Lower lobe of right lung (tissue), 2 donors: ENCODE data around the gene DUSP9. TPM values are rescaled to one million over a fixed set of nuclear protein-coding genes. Genes with fewer than 3 reads are reported as not detected.

Experiments used
- ATAC-seq, 2 donors: fragments of 200-7000 bp; cut with Tn5 transposase; one replicate each; pipeline ENCODE4 v1.9.1; 2020 to 2022; ENCODE audit warnings: mild to moderate bottlenecking in 2 of 2, moderate library complexity in 2 of 2
- DNase-seq: peaks from one replicate; pipeline ENCODE4 v3.0.0-alpha.2; 2020
- H3K27ac ChIP-seq: fragments of 200-600 bp; one replicate; pipeline ENCODE4 v1.8.0; 2022
- H3K27me3 ChIP-seq: fragments of 200-600 bp; one replicate; pipeline ENCODE4 v1.8.0; 2022; ENCODE audit warnings: low read depth
- H3K36me3 ChIP-seq: fragments of 200-600 bp; one replicate; pipeline ENCODE4 v1.8.0; 2022; ENCODE audit warnings: mild to moderate bottlenecking
- H3K4me1 ChIP-seq: fragments of 200-600 bp; one replicate; pipeline ENCODE4 v1.8.0; 2022
- H3K4me3 ChIP-seq: fragments of 200-600 bp; one replicate; pipeline ENCODE4 v1.8.0; 2022; ENCODE audit warnings: mild to moderate bottlenecking
- H3K9me3 ChIP-seq: fragments of 200-600 bp; one replicate; pipeline ENCODE4 v1.8.0; 2022
- CTCF ChIP-seq: fragments of 200-600 bp; IDR thresholded peaks from one replicate; pipeline ENCODE4 v1.8.0; 2022; ENCODE audit warnings: antibody characterized with exemption, mild to moderate bottlenecking
- intact Hi-C: fragments of 100-400 bp; cut with DNase I; formaldehyde crosslinking; loops from one replicate; pipeline ENCODE4 v1.11.0; 2022
- total RNA-seq: library from RNA; stranded (reverse); fragmentation: NEBNext Ultra II Directional; extraction: Animal tissue kit (Norgen Biotek cat#: 25700); gene quantifications from one replicate; pipeline ENCODE4 v1.2.1, GENCODE V29; 2021
- donor health status: DM: no; HTN: yes; CAD: no; lungs with severe emphysema.

Gene DUSP9
- total RNA-seq, 1 donor from 2014 or later = not detected

- Histone ChIP-seq H3K9me3 (no peaks in the 10 kb centered on the region), H3K36me3 (no peaks in the 10 kb centered on the region), H3K27ac (no peak overlapping the region), H3K27me3 (peaks cover 10% of the 10 kb centered on the region), H3K4me3 (no peak overlapping the region), H3K4me1 (no peaks in the 10 kb centered on the region)
- intact Hi-C loops = no loop called here
- TF ChIP-seq CTCF = no peak
- DNase-seq (no peak), ATAC-seq (no peak)
Measured at GRCh38 chrX:153636716-153637115, 10.3 kb upstream of the DUSP9 start.

- ATAC-seq (no peak), DNase-seq (no peak)
- H3K27me3 ChIP-seq = peaks cover 16% of the 10 kb centered on the region
- H3K27ac ChIP-seq = no peak overlapping the region
- no peaks in the 10 kb centered on the region for H3K36me3 ChIP-seq
- no peak overlapping the region for H3K4me3 ChIP-seq
- no peaks in the 10 kb centered on the region for H3K4me1 ChIP-seq
- H3K9me3 ChIP-seq = no peaks in the 10 kb centered on the region
- TF ChIP-seq CTCF = no peak
- intact Hi-C loops = no loop called here
Measured at GRCh38 chrX:153637121-153638040, 9.6 kb upstream of the DUSP9 start.

GRCh38 chrX:153638041-153638371, 9.0 kb upstream of the DUSP9 start:
- Histone ChIP-seq H3K36me3 (no peaks in the 10 kb centered on the region), H3K4me3 (no peak overlapping the region), H3K9me3 (no peaks in the 10 kb centered on the region), H3K4me1 (no peaks in the 10 kb centered on the region), H3K27me3 (peaks cover 20% of the 10 kb centered on the region), H3K27ac (no peak overlapping the region)
- intact Hi-C loops = no loop called here
- ATAC-seq = no peak
- TF ChIP-seq CTCF = no peak
- DNase-seq = no peak

GRCh38 chrX:153638436-153639176, 8.4 kb upstream of the DUSP9 start:
- no peak overlapping the region for H3K4me3 ChIP-seq
- H3K4me1 ChIP-seq = no peaks in the 10 kb centered on the region
- H3K36me3 ChIP-seq = no peaks in the 10 kb centered on the region
- ATAC-seq (no peak), DNase-seq (no peak)
- TF ChIP-seq CTCF = no peak
- intact Hi-C loops = no loop called here
- H3K9me3 ChIP-seq = no peaks in the 10 kb centered on the region
- peaks cover 24% of the 10 kb centered on the region for H3K27me3 ChIP-seq
- H3K27ac ChIP-seq = no peak overlapping the region

- Histone ChIP-seq H3K9me3 (no peaks in the 10 kb centered on the region), H3K27ac (no peak overlapping the region), H3K36me3 (no peaks in the 10 kb centered on the region), H3K27me3 (peaks cover 29% of the 10 kb centered on the region), H3K4me3 (no peak overlapping the region), H3K4me1 (no peaks in the 10 kb centered on the region)
- no peak for TF ChIP-seq CTCF
- intact Hi-C loops = no loop called here
- DNase-seq = no peak
- no peak for ATAC-seq
Measured at GRCh38 chrX:153639177-153640044, 7.6 kb upstream of the DUSP9 start.
